Sigmoid colon (tissue), 4 donors: ENCODE results near the gene ELF3.

Experiments
- EP300 ChIP-seq, 4 donors: sonication (generic); formaldehyde crosslinking; IDR thresholded peaks; one replicate each; pipeline ENCODE4 v1.6.1; 2017; ENCODE audit warnings: antibody characterized with exemption in 4 of 4
- POLR2A ChIP-seq, 2 donors: fragments of 450-650 bp; IDR thresholded peaks; one replicate each; pipeline ENCODE4 v1.6.1; 2016; ENCODE audit warnings: antibody characterized with exemption in 2 of 2, mild to moderate bottlenecking in 2 of 2, moderate library complexity in 2 of 2
- TF ChIP-seq, protein P1 (sequence below), 4 experiments: fragments of 450-650 bp in 3 of 4; fragments of 200-600 bp in 1 of 4; IDR thresholded peaks; one replicate each; pipeline ENCODE4 v1.5.1; 2016 to 2019; ENCODE audit warnings: antibody characterized with exemption in 4 of 4, mild to moderate bottlenecking in 3 of 4, moderate library complexity in 2 of 4

- TF ChIP-seq, protein P1, sequence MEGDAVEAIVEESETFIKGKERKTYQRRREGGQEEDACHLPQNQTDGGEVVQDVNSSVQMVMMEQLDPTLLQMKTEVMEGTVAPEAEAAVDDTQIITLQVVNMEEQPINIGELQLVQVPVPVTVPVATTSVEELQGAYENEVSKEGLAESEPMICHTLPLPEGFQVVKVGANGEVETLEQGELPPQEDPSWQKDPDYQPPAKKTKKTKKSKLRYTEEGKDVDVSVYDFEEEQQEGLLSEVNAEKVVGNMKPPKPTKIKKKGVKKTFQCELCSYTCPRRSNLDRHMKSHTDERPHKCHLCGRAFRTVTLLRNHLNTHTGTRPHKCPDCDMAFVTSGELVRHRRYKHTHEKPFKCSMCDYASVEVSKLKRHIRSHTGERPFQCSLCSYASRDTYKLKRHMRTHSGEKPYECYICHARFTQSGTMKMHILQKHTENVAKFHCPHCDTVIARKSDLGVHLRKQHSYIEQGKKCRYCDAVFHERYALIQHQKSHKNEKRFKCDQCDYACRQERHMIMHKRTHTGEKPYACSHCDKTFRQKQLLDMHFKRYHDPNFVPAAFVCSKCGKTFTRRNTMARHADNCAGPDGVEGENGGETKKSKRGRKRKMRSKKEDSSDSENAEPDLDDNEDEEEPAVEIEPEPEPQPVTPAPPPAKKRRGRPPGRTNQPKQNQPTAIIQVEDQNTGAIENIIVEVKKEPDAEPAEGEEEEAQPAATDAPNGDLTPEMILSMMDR (IDR thresholded peaks at IDR 0.05) = no peak
- TF ChIP-seq POLR2A (IDR thresholded peaks at IDR 0.05) (no peak), EP300 (IDR thresholded peaks at IDR 0.05) (no peak)
These were observed 27.4 kb downstream of the ELF3 start for GRCh38 chr1:202037706-202038296.
